Measurements from ENCODE around the gene EIF5B. TPM values are rescaled to one million over a fixed set of nuclear protein-coding genes. Genes with fewer than 3 reads are reported as not detected.
"Not testable (repeated sequence)": the region's sequence is repeated elsewhere in the genome, so short reads cannot be mapped to it uniquely, and the experiment has no call there.

Gene EIF5B, protein sequence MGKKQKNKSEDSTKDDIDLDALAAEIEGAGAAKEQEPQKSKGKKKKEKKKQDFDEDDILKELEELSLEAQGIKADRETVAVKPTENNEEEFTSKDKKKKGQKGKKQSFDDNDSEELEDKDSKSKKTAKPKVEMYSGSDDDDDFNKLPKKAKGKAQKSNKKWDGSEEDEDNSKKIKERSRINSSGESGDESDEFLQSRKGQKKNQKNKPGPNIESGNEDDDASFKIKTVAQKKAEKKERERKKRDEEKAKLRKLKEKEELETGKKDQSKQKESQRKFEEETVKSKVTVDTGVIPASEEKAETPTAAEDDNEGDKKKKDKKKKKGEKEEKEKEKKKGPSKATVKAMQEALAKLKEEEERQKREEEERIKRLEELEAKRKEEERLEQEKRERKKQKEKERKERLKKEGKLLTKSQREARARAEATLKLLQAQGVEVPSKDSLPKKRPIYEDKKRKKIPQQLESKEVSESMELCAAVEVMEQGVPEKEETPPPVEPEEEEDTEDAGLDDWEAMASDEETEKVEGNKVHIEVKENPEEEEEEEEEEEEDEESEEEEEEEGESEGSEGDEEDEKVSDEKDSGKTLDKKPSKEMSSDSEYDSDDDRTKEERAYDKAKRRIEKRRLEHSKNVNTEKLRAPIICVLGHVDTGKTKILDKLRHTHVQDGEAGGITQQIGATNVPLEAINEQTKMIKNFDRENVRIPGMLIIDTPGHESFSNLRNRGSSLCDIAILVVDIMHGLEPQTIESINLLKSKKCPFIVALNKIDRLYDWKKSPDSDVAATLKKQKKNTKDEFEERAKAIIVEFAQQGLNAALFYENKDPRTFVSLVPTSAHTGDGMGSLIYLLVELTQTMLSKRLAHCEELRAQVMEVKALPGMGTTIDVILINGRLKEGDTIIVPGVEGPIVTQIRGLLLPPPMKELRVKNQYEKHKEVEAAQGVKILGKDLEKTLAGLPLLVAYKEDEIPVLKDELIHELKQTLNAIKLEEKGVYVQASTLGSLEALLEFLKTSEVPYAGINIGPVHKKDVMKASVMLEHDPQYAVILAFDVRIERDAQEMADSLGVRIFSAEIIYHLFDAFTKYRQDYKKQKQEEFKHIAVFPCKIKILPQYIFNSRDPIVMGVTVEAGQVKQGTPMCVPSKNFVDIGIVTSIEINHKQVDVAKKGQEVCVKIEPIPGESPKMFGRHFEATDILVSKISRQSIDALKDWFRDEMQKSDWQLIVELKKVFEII
- 10 to 100 TPM; 35.9 to 36.2 TPM for total RNA-seq
- total RNA-seq = 58.9 to 67.9 reads per million in 2 donors

DNA sequence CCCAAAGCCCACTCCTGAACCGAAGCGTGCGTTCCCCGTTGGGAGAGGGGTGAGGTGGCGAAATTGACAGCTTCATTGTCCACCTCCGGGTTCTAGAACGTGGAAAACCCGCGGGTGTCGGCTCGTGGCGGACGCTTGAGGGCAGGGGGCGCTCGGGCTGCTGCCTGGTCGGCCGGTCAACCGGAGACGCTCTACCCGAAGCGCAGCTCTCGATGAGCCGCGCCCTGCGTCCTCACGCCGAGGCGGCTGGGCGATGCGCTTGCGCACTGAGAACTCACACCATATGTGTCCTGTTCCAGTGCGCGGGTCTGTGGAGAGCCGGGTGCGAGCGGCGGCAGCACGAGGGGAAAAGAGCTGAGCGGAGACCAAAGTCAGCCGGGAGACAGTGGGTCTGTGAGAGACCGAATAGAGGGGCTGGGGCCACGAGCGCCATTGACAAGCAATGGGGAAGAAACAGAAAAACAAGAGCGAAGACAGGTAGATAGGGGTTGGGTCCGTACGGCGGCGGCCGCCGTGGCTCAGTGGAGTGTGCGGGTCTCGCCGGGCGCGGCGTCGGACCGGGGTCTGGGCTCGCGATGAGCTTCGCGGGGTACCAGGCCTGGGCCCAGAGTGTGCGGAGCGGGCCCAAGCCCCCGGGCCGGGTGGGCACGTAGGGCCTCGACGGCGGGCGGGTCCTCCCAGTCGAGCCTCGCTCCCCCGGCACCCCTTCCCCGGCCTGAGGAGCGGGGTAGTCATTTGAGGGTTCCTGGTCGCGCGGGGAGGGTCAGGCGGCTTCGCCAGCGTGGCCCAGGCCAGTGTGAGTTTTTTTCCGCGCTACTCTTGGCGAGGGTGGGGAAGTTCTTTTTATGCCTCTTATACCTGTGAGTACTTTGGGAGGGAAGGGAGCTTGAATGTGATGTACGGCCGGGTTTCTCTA, at the start of gene EIF5B:
TSS of gene EIF5B (plus strand) at position 277 of the 916 bp plus-strand sequence. CDS start at position 443, 166 bp downstream.
- no peaks in the 10 kb centered on the region for H3K36me3 Mint-ChIP-seq (ENCODE audit: low read depth)
- H3K9me3 ChIP-seq (ENCODE audit: control insufficient read depth, low read length, poor library complexity, severe bottlenecking) = no peaks in the 10 kb centered on the region
- no peak within 1 kb of the TSS for H3K4me3 Mint-ChIP-seq
- H3K27ac Mint-ChIP-seq = no peak within 1 kb of the TSS
- H3K4me1 Mint-ChIP-seq = peaks cover 24% of the 10 kb centered on the region
- peak; percentile 81 to 87 (median 84) for DNase-seq
- ATAC-seq = peak; percentile 73
- H3K27me3 Mint-ChIP-seq = no peaks in the 10 kb centered on the region

DNA sequence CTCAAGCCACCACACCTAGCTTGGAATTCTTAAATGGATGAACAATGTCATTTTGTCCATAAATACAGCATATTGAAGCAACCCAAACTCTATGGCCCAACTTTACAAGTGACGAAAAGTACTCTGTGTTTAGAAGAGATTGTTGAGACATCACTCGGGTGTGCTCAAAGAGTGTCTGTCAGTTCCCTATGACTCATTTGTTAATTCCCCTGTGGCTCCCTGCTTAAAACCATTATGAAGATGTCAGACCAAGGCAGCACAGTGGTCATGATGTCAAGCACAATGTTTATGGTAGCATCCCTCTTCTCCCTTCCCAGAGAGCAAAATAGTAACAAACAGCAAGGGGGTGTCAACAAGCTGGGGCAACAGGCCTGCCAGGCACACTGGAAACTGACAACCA, 39.2 kb upstream of the EIF5B start:
- DNase-seq (no peak), ATAC-seq (no peak)
- H3K27me3 Mint-ChIP-seq = no peaks in the 10 kb centered on the region
- no peaks in the 10 kb centered on the region for H3K9me3 ChIP-seq (ENCODE audit: control insufficient read depth, low read length, poor library complexity, severe bottlenecking)
- peaks cover 2% of the 10 kb centered on the region for H3K4me1 Mint-ChIP-seq
- no peak overlapping the region for H3K4me3 Mint-ChIP-seq
- peaks cover 2% of the 10 kb centered on the region for H3K36me3 Mint-ChIP-seq (ENCODE audit: low read depth)
- no peak overlapping the region for H3K27ac Mint-ChIP-seq

DNA sequence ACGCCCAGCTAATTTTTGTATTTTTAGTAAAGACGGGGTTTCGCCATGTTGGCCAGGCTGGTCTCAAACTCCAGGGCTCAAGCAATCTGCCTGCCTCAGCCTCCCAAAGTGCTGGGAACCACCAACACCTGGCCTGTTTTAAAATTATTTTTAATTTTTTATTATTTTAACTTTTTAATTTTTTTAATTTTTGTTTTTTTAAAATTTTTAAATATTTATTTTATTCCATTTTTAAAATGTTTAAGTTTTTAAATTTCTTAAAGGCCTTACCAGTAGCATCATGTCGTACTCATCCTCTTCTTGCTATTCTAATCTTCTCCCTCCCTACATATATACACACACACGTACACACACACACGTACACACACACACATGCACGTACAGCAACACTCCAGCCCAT, 37.6 kb upstream of the EIF5B start:
- no peaks in the 10 kb centered on the region for H3K9me3 ChIP-seq (ENCODE audit: control insufficient read depth, low read length, poor library complexity, severe bottlenecking)
- no peak for ATAC-seq
- no peak overlapping the region for H3K27ac Mint-ChIP-seq
- no peak for DNase-seq
- no peak overlapping the region for H3K4me3 Mint-ChIP-seq
- H3K36me3 Mint-ChIP-seq (ENCODE audit: low read depth) = peaks cover 8% of the 10 kb centered on the region
- no peaks in the 10 kb centered on the region for H3K27me3 Mint-ChIP-seq
- H3K4me1 Mint-ChIP-seq = peaks cover 2% of the 10 kb centered on the region

DNA sequence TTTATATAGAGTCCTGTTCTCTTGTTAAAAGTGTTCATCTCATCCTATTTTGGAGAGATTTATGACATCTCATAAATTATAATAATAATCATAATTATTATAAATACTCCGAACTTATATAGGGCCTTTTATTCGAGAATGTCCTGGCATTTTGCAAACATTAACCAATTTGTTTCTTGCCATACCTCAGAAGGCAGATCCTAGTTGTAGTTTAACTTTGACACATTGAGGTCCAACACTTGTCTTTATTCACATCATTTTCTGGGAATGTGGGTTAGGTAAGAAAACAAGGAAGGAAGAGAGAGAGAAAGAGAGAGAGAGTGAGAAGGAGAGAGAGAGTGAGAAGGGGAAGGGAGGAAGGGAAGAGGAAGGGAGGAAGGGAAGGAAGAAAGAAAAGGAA, 36.1 kb upstream of the EIF5B start, which contains the start of gene LYG1:
TSS of gene LYG1 (minus strand) at position 101 of the 400 bp plus-strand sequence. CDS start 5,527 bp downstream, outside the sequence.
- H3K9me3 ChIP-seq (ENCODE audit: control insufficient read depth, low read length, poor library complexity, severe bottlenecking); DNase-seq; H3K36me3 Mint-ChIP-seq (ENCODE audit: low read depth); ATAC-seq; H3K27ac Mint-ChIP-seq; H3K4me3 Mint-ChIP-seq; H3K4me1 Mint-ChIP-seq; H3K27me3 Mint-ChIP-seq: not testable (repeated sequence)

DNA sequence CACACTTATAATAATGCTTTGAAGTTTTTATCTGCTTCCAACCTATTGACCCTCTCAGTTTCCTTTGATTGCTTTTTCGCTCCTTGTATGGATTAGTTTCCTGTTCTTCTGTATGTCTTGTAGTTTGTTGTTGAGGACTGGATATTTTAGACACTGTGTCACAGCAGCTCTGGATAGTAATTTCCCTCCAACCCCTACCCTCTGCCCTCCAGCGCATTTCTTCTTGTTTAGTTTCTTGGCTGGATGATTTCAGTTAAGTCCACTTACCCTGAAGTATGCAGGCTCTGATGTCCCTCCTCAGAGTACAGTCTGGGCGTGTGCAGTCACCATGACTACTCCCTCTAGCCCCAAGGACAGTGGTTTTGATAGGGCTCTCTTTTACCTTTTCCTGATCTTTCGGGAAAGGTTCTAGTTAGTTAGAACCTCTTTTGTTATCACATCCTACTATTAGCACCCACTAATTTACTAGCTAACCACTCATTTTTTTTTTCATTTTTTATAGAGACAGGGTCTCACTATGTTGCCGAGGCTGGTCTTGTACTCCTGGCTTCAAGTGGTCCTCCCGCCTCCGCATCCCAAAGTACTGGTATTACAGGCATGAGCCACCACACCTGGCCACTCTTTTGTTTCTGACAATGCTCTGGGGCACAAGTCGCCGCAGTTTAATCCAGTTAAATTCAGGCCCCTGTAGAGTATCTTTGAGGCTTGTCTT, 19.9 kb upstream of the EIF5B start:
- no peak for ATAC-seq
- Mint-ChIP-seq H3K36me3 (ENCODE audit: low read depth) (peaks cover 4% of the 10 kb centered on the region), H3K27ac (no peak overlapping the region), H3K27me3 (no peaks in the 10 kb centered on the region), H3K4me1 (no peaks in the 10 kb centered on the region), H3K4me3 (no peak overlapping the region)
- DNase-seq = no peak
- no peaks in the 10 kb centered on the region for H3K9me3 ChIP-seq (ENCODE audit: control insufficient read depth, low read length, poor library complexity, severe bottlenecking)

DNA sequence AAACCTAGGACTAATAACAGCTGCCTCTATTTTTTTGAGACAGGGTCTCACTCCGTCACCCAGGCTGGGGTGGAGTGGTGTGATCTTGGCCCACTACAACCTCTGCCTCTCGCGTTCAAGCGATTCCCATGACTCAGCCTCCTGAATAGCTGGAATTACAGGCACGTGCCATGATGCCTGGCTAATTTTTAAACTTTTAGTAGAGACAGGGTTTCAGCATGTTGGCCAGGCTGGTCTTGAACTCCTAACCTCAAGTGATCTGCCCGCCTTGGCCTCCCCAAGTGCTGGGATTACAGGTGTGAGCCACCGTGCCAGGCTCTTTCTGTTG, 19.4 kb upstream of the EIF5B start:
- H3K4me3 Mint-ChIP-seq; H3K9me3 ChIP-seq (ENCODE audit: control insufficient read depth, low read length, poor library complexity, severe bottlenecking); H3K27me3 Mint-ChIP-seq; H3K36me3 Mint-ChIP-seq (ENCODE audit: low read depth); ATAC-seq; DNase-seq; H3K4me1 Mint-ChIP-seq; H3K27ac Mint-ChIP-seq: not testable (repeated sequence)

DNA sequence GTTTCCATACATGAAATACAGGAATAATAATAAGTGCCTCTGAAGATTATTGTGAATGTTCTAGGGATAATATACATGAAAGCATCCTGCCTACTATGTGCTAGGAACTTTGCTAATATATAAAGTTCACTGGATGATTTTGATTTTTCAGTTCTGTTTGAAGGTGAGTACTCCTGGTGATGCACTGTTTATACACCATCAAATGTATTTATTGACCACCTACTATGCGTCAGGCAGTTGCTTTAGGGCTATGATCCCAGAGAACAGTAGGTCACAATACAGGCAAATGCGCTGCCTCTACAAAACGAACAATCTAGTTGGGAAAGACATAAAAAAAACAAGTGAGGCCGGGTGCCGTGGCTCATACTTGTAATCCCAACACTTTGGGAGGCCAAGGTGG, 11.8 kb upstream of the EIF5B start:
- no peaks in the 10 kb centered on the region for H3K36me3 Mint-ChIP-seq (ENCODE audit: low read depth)
- no peak for DNase-seq
- ATAC-seq = no peak
- H3K4me1 Mint-ChIP-seq = peaks cover 7% of the 10 kb centered on the region
- H3K27me3 Mint-ChIP-seq = no peaks in the 10 kb centered on the region
- no peak overlapping the region for H3K27ac Mint-ChIP-seq
- no peaks in the 10 kb centered on the region for H3K9me3 ChIP-seq (ENCODE audit: control insufficient read depth, low read length, poor library complexity, severe bottlenecking)
- H3K4me3 Mint-ChIP-seq = no peak overlapping the region

DNA sequence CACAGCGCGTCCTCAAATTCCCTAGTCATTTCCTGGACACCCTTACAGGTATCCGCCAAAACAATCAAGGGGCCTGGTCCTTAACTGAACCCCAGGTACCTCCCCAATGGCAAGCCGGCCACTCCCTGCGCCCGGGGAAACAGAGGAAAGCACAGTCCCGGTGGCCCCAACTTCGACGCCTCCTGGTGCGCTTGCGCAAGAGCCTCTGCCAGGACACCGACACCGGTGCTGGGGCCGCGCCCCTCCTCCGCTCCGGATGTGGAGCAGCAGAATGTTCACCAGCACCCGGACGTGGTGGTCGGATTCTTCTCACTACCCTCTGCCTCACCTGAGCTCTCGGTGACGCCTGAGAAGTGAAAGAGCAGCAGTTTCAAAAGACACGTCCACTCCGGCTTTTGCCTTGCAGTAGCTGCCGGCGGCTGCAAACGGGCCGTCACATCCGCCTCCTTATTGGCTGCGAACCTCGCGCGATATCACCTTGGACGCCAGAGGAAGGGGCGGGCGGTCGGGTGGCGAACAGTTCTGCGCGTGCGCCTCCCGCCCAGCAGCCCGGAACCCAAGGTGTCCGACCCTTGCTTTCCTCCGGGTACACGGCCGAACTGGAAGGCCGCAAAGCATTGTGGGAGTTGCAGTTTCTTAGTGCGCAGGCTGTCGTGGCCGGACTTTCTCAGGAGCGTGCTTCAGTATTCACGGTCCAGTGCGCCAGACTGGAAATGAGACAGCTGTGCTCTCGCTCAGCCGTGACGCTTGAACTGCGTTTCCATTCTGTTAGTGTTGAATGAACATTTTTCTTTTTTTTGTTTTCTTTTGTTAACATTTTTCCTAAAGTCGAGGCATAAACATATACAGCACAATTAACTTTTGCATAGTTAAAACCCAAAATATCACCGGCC, 1.0 kb upstream of the EIF5B start, which contains the start of gene TXNDC9:
TSS of gene TXNDC9 (minus strand) at position 423 of the 893 bp plus-strand sequence. CDS start 3,123 bp downstream, outside the sequence.
- no peak within 1 kb of the TSS for H3K27ac Mint-ChIP-seq
- H3K4me3 Mint-ChIP-seq = no peak within 1 kb of the TSS
- no peaks in the 10 kb centered on the region for H3K27me3 Mint-ChIP-seq
- H3K4me1 Mint-ChIP-seq = peaks cover 18% of the 10 kb centered on the region
- no peaks in the 10 kb centered on the region for H3K9me3 ChIP-seq (ENCODE audit: control insufficient read depth, low read length, poor library complexity, severe bottlenecking)
- no peaks in the 10 kb centered on the region for H3K36me3 Mint-ChIP-seq (ENCODE audit: low read depth)
- ATAC-seq (peak; percentile 82), DNase-seq (peak; percentile 96 to 97 (median 97))

DNA sequence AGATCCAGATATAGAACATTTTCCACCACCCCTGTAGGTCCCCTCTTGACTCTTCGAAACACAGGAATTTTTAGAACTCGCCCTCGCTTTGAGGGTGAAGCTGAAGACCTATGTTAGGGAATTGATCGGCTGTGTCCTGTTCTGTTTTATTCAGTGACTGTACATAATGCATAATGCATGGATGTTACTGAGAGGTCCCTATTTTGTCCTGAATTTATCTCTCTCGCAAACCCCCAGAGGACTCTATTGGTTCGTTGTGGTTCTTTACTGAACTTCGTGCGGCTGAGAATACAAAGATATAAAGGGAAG, 431 bp upstream of the EIF5B start:
- DNase-seq (no peak), ATAC-seq (peak; percentile 6)
- Mint-ChIP-seq H3K4me3 (no peak overlapping the region), H3K4me1 (peaks cover 22% of the 10 kb centered on the region), H3K36me3 (ENCODE audit: low read depth) (no peaks in the 10 kb centered on the region), H3K27me3 (no peaks in the 10 kb centered on the region), H3K27ac (no peak overlapping the region)
- H3K9me3 ChIP-seq (ENCODE audit: control insufficient read depth, low read length, poor library complexity, severe bottlenecking) = no peaks in the 10 kb centered on the region

DNA sequence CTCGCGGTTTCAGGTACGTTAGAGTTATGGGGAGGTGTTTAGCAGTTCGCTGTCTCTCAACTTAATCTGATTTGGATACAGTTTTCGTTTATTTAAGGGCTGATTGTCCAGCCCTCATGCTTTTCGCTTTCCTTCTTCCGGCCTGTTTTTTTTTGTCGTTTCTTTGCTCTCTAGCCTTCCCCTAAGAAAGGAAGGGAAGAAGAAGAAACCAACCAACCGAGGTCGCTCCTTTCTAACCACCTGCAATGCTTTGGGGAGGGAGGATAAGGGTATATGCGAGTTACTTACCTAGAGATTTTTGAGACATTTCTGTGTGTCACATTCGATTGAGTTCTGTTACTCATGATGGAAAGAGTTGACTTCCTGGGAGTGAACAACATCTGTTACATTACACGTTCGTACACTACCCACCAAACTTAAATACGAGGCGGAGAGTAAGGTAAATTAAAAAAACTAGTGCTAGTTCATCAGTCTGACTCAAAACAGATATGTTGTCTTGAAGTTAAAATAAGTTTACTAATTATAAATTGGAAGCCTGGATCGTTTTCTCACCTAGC, 918 bp downstream of the EIF5B start:
- no peaks in the 10 kb centered on the region for H3K9me3 ChIP-seq (ENCODE audit: control insufficient read depth, low read length, poor library complexity, severe bottlenecking)
- DNase-seq (no peak), ATAC-seq (no peak)
- H3K4me1 Mint-ChIP-seq = peaks cover 22% of the 10 kb centered on the region
- H3K27me3 Mint-ChIP-seq = no peaks in the 10 kb centered on the region
- H3K4me3 Mint-ChIP-seq = no peak overlapping the region
- H3K36me3 Mint-ChIP-seq (ENCODE audit: low read depth) = no peaks in the 10 kb centered on the region
- no peak overlapping the region for H3K27ac Mint-ChIP-seq

DNA sequence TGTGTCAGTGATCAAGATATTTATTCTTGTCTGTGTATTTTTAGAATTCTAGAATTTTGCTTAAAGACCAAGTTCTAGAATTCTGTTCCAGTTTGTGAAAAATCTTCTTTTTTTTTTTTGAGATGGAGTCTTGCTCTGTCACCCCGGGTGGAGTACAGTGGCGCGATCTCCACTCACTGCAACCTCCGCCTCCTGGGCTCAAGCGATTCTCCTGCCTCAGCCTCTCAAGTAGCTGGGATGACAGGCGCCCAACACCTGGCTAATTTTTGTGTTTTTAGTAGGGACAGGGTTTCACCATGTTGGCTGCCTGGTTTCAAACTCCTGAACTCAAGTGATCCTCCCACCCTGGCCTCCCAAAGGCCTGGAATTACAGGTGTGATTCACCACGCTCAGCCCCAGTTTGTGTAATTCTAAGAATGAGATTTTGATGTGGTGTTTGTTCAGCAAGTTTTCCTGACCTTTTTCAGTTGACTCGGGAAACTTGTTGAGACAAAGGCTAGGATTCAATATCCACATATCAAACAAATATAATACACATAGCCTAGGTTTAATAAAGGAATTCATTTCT, 3.6 kb downstream of the EIF5B start:
- no peaks in the 10 kb centered on the region for H3K27me3 Mint-ChIP-seq
- ATAC-seq = no peak
- no peak overlapping the region for H3K4me3 Mint-ChIP-seq

More for the DNA sequence above, 3.6 kb downstream of the EIF5B start:
- Mint-ChIP-seq H3K27ac (peak overlapping the region; percentile 34), H3K4me1 (peaks cover 19% of the 10 kb centered on the region), H3K36me3 (ENCODE audit: low read depth) (no peaks in the 10 kb centered on the region)
- no peaks in the 10 kb centered on the region for H3K9me3 ChIP-seq (ENCODE audit: control insufficient read depth, low read length, poor library complexity, severe bottlenecking)
- DNase-seq = no peak
